HFF-Myc (cell line): ENCODE measurements around the gene ITGA2.

Experiments
- DNase-seq: peaks from one replicate; pipeline ENCODE4 v3.0.0-alpha.2; 2011; ENCODE audit warnings: low read depth; ENCODE audit errors: extremely low read depth
- H3K4me3 ChIP-seq: replicated peaks from 2 replicates; pipeline ENCODE4 v1.5.1; 2011; ENCODE audit warnings: low read depth, mild to moderate bottlenecking, control low read depth, low read length
- CTCF ChIP-seq: IDR thresholded peaks from 2 replicates; pipeline ENCODE4 v1.5.1; 2012; ENCODE audit warnings: mild to moderate bottlenecking, low read depth, low read length, control low read depth; ENCODE audit errors: missing control alignments

Gene ITGA2

GRCh38 chr5:53133020-53133419, 143.9 kb downstream of the ITGA2 start:
- no peak overlapping the region for H3K4me3 ChIP-seq
- no peak for TF ChIP-seq CTCF
- no peak for DNase-seq
